GM21528 (cell line): ENCODE measurements around the gene POLE.
"Not testable (repeated sequence)": the region's sequence is repeated elsewhere in the genome, so short reads cannot be mapped to it uniquely, and the experiment has no call there.

Source experiments
- ATAC-seq: cut with Tn5 transposase; IDR thresholded peaks from one replicate; pipeline ENCODE4 v1.9.1; 2021; ENCODE audit warnings: mild to moderate bottlenecking, moderate library complexity; ENCODE audit not compliant: unreplicated experiment, low FRiP score

Gene POLE

DNA sequence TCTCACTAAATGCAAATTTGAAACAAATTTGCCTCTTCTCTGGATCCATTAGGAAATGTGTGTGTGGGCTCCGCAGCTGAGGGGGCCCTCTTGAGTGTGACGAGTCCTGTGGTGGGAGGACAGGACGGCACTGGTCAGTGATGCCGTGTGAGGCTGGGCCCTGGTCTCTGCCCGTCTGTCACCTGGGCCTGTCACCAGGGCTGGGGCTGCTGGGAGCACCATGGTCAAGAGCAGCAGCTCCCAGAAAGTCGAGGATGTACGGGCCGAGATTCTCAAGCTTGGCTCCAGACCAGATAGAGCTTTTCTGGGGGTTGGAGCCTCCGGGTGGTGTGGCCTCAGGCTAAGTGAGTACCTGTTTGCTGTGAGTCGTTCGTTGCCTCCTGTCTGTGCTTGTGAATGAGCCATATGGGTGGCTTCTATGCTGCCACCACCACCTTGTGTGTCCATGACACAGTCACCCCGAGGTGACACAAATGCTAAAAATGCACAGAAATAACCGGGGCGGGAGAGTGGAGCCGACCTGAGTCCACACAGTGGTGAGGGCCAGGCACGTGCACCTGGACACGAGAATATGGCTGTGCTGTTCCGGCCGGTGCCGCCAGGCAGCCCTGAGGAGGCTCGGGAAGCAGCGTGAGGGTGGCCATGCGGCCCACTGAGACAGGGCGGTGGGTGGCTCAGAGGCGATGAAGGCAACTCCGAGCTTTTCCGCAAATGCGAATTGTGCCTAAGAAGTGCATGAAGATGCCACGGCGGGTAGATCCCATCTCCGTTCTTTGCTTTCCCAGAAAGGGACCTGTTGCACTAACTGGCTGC is 32.2 kb upstream of the POLE start:
- ATAC-seq, result no peak

DNA sequence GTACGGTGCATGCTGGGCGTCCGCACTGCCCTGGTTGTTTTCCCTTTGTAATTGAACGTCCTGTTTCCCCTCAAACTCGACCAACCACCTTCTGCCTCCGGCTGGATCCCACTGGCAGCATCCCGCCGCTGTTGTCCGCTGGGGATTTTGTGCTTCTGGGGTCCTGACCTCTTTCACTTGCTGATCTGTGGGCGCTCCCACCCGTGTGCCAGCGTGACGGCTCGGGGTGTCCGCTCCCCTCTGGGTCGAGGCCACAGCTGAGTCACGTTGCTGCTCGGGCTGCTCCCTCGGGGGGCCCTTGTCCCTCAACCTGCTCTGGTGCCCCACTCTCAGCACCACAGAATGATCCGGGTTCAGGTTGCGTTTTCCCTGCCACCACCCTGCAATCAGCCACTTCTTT is 31.5 kb upstream of the POLE start:
- ATAC-seq, result no peak

DNA sequence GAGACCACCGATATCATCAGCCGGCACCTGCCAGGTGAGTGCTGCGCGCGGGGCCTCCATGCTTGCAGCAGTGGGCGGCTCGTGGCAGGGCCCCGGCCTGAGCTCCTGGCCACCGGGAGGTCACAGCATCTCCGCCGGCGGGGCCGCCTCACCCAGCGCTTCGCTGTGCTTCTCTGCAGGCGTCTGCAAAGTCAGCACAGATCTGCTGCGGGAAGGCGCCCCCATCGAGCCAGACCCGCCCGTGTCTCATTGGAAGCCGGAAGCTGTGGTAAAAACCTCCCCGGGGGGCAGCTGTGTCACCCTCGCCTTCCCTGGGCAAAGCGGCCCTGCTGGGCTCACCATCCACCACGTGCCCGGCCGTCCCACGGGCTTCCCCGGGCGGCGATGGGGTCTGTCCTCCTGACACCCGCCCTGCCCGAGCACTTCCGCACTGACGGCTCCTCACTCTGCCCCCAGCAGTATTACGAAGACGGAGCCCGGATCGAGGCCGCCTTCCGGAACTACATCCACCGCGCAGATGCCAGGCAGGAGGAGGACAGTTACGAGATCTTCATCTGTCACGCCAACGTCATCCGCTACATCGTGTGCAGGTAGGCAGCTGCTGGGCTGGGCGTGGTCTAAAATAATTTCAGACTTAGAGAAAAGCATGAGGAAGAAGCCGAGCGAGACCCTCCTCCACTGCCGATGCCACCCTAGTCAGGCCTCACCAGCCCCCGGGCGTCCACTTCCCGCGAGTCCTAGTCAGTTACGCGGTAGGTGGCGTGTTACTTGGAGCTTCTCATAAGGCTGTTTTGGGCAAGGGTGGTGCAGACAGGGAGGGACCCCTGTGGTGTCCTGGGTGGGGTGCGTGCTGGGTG is 30.6 kb upstream of the POLE start:
- no peak for ATAC-seq

DNA sequence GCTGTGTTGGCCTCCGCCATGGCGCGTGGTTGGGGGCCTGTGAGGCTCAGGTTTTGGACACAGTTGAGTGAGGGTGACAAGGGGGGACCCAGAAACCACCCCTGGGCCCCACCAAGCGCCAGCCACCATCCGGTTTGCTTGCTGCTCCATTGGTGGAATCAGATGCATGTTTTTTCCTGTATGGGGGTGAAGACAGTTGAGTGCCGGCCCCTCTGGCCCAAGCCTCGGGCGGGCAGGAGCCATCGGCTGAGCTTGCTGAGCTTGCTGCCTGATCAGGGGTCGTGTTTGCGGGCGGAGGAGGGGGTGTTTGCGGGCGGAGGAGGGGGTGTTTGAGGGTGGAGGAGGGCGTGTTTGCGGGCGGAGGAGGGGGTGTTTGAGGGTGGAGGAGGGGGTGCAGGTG is 29.9 kb upstream of the POLE start:
- ATAC-seq, result no peak

DNA sequence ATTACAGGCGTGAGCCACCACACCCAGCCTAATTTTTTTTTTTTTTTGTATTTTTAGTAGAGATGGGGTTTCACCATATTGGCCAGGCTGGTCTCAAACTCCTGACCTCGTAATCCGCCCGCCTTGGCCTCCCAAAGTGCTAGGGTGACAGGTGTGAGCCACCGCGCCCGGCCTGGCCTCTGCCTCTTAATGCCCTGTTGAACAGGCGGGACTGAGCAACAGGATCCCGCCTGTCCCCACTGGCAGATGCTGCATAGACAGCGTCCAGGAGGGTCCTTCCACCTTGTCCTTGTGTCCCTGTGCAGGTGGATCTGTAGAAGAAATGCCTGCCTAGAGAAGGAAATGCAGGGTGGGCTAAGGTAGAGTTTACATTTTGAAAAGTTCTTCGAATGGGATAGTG is 29.2 kb upstream of the POLE start:
- ATAC-seq, result no peak

DNA sequence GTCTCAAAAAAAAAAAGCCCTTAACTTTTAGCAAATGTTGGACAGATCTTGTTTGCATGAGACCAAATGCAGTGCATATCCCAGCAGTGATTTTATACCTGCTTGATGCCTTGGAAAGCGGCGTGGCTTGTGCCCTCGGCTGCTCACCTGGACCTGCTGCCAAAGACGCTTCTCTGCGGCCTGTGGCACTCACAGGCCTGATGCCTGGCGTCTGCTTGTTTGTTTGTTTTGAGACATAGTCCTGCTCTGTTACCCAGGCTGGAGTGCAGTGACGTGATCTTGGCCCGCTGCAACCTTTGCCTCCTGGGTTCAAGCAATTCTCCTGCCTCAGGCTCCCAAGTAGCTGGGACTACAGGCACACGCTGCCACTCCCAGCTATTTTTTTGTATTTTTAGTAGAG is 28.7 kb upstream of the POLE start:
- no peak for ATAC-seq

DNA sequence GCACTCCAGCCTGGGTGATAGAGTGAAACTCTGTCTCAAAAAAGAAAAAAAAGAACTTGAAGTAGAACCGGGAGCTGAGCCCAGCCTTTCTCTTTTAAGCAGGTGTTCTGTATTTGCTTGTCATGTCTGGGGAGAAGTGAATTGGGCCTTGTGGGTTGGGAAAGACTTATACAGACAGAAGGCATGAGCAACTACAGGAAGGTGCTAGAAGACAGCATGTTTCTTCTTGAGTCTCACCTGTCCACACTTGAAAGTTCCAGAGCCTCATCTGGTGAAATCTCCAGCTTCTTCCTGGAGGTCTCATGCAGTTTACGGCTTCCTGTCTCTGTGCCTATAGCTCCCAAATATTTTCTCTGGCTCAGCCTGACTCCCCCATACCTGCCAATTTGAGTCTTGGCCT is 26.0 kb upstream of the POLE start:
- ATAC-seq, result no peak

DNA sequence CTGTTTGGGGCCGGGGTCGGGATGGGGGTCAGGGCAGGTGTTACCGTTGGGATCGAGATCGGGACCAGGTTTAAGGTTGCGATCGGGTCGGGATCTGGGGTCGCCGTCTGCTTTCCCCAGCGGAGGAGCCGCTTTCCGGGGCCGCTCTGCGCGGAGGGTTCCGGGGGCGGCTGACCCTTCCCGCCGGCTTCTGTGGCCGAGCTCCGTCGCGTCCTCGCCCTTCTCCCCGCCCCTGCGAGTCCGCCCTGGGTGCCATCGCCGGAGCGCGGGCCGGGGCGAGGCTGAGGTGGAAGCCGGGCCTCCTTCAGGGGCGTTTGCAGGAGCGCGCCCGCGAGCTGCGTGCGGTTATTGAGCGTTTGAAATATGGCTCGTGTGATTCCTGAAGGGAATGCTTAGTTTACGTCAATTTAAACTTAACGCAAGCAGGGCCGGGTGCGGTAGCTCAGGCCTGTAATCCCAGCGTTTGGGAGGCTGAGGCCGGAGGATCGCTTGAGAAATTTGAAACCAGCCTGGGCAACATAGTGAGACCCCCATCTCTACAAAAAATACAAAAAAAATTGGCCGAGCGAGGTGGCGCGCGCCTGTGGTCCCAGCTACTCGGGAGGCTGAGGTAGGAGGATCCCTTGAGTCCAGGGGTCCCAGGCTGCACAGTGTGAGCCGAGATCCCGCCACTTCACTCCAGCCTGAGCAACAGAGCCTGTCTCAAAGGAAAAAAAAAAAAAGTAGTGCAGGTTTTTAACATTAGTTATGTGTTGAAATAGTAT is 24.1 kb upstream of the POLE start:
- peak; percentile 26 for ATAC-seq

DNA sequence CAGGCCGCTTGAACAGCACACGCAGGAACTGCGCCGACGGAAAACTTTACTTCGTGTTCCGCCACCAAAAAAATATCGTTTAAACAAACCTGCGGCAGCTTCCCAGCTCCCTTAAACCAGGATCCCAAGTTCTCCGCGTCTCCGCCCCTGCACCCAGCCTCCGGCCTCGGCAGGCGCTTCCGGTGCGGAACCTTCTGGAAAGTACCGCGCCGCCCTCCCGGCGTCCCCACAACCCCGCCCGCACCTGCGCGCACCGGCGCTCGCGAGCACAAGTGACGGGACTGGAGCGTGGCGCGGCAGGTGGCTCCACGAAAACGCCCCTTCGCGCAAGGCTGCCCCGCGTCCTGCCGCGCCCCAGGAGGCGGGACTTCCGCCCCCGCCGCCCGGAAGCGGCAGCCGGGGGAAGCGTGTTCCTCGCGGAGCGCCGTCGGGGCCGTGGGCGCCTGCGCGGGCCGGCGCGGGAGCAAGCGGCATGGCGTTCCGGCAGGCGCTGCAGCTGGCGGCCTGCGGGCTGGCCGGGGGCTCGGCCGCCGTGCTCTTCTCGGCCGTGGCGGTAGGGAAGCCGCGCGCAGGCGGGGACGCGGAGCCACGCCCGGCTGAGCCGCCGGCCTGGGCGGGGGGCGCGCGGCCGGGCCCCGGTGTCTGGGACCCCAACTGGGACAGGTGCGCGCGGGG is 23.4 kb upstream of the POLE start, which contains the start of gene PGAM5:
Gene PGAM5 (plus strand): TSS at position 438 of the 675 bp plus-strand sequence. CDS start 35 bp downstream, at position 473.
- peak; percentile 76 for ATAC-seq

DNA sequence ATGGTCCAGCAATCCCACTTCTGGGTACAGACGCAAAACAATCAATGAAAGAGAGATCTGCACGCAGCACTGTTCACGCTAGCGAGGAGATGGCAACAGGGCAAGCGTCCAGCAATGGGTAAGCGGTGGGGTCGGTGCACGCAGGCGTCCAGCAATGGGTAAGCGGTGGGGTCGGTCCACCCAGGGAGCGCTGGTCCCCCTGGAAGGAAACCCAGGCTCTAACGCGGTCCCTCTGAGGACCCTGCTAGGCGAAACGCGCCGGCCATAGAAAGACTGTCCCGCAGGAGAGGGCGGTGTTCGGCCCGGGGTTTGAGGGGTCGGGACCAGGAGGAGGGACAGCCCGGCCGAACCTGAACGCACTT is 22.9 kb upstream of the POLE start:
- peak; percentile 32 for ATAC-seq

DNA sequence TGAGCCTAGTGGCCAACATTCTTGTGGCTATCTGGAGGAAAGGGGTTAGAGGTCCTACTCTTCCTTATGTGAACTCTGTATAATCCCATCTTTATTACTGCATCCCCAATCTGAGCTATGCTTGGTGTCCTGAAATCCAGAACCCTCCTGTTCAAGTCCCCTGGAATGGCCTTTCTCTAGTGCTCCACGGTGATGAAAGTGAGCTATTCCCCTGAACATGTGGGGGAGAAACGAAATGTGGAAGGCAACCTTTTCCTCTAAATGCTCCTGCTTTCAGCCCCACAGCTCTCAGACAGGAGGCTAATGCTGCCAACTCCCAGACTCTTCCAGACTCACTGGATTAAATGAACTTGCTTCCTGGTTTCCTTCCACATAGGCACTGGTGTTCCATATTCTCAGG is 21.0 kb upstream of the POLE start:
- no peak for ATAC-seq

DNA sequence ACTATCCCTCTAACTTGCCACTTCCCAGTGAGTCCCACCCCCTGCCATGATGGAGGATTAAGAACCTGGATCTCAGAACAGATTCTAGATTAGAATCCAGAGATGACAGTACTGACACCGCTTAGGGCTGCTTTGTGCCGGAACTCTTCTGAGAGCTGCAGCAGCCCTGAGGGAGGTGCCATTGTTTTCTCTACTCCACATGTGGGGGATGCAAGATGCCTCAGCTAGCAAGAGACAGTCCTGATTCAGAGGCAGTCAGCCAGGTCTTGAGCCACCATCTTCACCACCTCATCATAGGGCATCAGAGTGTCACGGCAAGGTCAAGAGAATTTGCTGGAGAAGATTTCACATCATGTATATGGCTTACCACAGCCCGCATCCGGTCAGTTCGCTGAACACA is 20.1 kb upstream of the POLE start:
- no peak for ATAC-seq

DNA sequence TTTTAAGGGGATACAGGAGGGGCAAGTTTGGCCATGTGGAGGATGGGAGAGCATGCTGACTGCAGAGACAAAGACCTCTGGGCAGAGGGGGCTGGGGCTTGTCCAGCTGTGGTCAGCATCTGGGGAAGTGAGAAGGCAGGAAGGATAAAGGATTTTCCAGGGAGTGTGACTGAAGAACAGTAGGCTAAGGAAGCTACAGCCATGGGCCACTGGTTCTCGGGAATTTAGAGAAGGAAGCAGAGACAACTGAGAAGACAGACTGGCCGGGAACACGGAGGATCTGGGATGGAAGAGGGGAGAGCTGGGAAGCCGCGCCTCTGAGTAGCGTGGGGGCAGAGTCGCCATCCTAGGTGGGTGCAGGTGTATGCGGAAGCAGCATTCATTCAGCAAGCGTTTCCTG is 16.5 kb upstream of the POLE start:
- ATAC-seq, result no peak

DNA sequence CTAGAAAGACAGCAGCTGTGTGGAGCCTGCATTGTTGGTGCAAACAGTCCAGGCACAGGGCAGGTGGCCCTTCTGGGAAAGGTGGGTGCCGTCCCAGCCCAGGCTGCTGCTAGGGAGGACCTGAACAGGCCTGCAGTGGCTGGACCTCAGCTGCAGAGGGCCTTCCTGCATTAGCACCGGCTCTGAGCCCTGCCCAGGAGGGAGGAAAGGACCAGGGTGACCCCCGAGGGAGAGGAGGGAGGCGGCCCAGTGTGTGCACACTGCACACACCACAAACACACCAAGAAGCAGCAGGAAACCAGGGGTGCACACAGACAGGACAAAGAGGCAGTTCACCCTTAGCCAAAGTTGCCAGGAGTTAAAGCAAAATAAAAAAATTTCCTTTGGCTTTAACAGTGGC is 15.5 kb upstream of the POLE start:
- ATAC-seq, result no peak

DNA sequence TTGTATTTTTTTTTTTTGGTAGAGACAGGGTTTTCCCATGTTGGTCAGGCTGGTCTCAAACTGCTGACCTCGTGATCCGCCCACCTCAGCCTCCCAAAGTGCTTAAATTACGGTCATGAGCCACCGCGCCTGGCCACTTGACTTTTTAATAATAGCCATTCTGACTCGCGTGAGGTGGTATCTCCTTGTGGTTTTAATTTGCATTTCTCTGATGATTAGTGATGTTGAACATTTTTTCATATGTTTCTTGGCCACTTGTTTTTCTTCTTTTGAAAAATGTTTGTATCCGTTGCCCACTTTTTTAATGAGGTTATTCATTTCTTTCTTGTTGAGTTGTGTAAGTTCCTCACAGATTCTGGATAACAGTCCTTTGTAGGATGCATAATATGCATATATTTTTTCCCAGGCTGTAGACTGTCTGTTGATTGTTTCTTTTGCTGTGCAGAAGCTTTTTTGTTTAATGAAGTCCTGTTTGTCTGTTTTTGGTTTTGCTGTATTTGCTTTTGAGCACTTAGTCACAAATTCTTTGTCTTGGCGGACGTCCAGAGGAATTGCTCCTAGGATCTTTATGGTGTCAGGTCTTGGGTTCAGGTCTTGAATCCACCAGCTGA is 13.2 kb upstream of the POLE start:
- no peak for ATAC-seq

DNA sequence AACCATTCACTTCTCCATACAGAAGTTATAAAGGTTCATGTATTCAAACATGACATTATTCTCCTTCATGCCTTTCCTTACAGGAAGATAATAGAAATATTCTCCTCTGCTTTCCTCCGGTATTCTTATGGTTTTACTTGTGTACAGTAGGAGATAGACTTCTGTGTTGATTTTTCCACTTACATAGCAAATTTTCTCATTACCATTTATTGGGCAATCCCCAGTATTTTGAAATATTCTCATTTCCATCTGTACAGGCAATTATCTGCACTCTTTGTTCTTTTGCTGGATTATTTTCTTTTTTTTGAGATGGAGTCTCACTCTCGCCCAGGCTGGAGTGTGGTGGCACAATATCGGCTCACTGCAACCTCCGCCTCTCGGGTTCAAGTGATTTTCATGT is 11.2 kb upstream of the POLE start:
- ATAC-seq, result no peak

DNA sequence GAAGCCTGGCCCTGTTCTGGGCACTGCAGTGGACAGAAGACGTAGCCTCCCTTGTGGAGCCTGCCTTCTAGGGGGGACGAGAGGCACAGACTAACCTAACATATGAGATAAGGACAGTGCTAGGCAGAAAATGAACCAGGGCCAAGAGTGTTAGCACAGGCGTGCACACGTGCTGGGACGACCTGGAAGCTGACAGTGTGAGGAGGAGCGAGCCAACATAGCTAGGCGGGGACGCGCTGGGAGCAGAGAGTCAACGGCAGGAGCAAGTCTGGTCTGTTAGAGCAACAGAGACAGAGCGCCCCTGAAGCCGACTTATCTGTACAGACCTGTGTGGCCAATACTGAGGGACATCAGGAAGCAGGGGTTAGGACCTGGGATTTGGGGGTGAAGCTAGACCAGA is 8.3 kb upstream of the POLE start:
- ATAC-seq, result no peak

DNA sequence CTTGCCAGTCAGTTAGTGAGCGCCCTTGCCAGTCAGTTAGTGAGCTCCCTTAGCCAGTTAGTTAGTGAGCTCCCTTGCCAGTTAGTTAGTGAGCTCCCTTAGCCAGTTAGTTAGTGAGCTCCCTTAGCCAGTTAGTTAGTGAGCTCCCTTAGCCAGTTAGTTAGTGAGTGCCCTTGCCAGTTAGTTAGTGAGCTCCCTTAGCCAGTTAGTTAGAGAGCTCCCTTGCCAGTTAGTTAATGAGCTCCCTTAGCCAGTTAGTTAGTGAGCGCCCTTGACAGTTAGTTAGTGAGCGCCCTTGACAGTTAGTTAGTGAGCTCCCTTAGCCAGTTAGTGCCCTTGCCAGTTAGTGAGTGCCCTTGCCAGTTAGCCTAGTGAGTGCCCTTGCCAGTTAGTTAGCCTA is 7.7 kb upstream of the POLE start:
- ATAC-seq, result not testable (repeated sequence)

DNA sequence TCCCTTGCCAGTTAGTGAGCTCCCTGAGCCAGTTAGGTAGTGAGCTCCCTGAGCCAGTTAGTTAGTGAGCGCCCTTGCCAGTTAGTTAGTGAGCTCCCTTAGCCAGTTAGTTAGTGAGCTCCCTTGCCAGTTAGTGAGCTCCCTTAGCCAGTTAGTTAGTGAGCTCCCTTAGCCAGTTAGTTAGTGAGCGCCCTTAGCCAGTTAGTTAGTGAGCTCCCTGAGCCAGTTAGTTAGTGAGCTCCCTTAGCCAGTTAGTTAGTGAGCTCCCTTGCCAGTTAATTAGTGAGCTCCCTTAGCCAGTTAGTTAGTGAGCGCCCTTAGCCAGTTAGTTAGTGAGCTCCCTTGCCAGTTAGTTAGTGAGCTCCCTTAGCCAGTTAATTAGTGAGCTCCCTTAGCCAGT is 4.9 kb upstream of the POLE start:
- not testable (repeated sequence) for ATAC-seq

DNA sequence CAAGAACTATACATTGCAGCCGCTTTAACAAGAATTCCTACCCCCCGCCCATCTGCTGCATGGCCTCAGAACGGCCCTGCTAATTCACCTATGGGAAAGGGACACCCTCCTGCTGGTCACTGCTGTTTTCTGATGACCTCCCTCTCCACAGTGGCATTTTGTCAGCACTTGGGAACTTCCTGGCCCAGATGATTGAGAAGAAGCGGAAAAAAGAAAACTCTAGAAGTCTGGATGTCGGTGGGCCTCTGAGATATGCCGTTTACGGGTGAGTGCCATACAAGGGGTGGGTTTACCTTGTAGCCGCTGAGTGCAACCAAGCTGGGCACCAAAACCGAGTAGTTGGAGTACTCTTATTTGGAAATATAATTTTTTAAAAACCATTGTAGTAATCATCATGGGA is 3.0 kb upstream of the POLE start:
- ATAC-seq, result no peak
